IPS-15b (cell line): ENCODE results near the gene NRM.
"Not testable (repeated sequence)": the region's sequence is repeated elsewhere in the genome, so short reads cannot be mapped to it uniquely, and the experiment has no call there.

Experiments
- H3K27me3 ChIP-seq: one replicate; pipeline ENCODE4 v1.6.1; 2013; ENCODE audit warnings: low read length; ENCODE audit not compliant: control insufficient read depth, insufficient read depth
- H3K36me3 ChIP-seq: one replicate; pipeline ENCODE4 v1.6.1; 2013; ENCODE audit warnings: low read length; ENCODE audit not compliant: control insufficient read depth, insufficient read depth
- H3K4me1 ChIP-seq: one replicate; pipeline ENCODE4 v1.6.1; 2013; ENCODE audit warnings: mild to moderate bottlenecking, low read length; ENCODE audit not compliant: control insufficient read depth, insufficient read depth
- H3K4me3 ChIP-seq: one replicate; pipeline ENCODE4 v1.5.1; 2013; ENCODE audit warnings: low read depth, low read length
- H3K9ac ChIP-seq: one replicate; pipeline ENCODE4 v1.6.1; 2013; ENCODE audit warnings: low read depth, mild to moderate bottlenecking, low read length
- H3K9me3 ChIP-seq: one replicate; pipeline ENCODE4 v1.6.1; 2013; ENCODE audit warnings: mild to moderate bottlenecking, low read length; ENCODE audit not compliant: control insufficient read depth, insufficient read depth

The NRM gene

DNA sequence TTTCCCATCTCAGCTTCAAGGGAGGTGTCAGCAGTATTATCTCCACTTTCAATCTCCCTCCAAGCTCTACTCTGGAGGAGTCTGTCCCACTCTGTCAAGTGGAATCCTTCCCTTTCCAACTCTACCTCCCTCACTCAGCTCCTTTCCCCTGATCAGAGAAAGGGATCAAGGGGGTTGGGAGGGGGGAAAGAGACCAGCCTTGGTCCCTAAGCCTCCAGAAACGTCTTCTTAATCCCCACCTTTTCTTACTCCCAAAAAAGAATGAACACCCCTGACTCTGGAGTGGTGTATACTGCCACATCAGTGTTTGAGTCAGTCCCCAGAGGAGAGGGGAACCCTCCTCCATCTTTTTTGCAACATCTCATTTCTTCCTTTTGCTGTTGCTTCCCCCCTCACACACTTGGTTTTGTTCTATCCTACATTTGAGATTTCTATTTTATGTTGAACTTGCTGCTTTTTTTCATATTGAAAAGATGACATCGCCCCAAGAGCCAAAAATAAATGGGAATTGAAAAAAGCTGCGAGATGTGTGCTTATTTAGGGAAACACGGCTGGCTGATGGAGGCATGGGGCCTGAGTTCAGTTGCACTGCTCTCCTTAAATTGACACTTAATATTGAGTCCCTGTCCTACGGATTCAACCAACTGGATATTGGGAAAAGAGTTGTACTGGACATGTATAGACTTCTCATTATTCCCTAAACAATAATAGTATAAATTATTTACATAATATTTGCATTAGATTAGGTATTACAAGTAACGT, 34.3 kb upstream of the NRM start:
- no peaks in the 10 kb centered on the region for H3K9me3 ChIP-seq
- no peak overlapping the region for H3K9ac ChIP-seq
- no peak overlapping the region for H3K4me3 ChIP-seq
- peaks cover 3% of the 10 kb centered on the region for H3K4me1 ChIP-seq
- H3K27me3 ChIP-seq, result no peaks in the 10 kb centered on the region
- peaks cover 44% of the 10 kb centered on the region for H3K36me3 ChIP-seq

- not testable (repeated sequence) for H3K4me3 ChIP-seq
These were observed 33.3 kb upstream of the NRM start for GRCh38 chr6:30723843-30724741.

GRCh38 chr6:30723159-30723842, 32.5 kb upstream of the NRM start:
- H3K27me3 ChIP-seq, H3K9ac ChIP-seq, H3K4me1 ChIP-seq, H3K9me3 ChIP-seq, H3K4me3 ChIP-seq: not testable (repeated sequence)
- H3K36me3 ChIP-seq, result peaks cover 40% of the 10 kb centered on the region

More at GRCh38 chr6:30723843-30724741, 33.3 kb upstream of the NRM start:
- H3K4me1 ChIP-seq, H3K27me3 ChIP-seq, H3K9me3 ChIP-seq, H3K9ac ChIP-seq: not testable (repeated sequence)
- peaks cover 40% of the 10 kb centered on the region for H3K36me3 ChIP-seq

DNA sequence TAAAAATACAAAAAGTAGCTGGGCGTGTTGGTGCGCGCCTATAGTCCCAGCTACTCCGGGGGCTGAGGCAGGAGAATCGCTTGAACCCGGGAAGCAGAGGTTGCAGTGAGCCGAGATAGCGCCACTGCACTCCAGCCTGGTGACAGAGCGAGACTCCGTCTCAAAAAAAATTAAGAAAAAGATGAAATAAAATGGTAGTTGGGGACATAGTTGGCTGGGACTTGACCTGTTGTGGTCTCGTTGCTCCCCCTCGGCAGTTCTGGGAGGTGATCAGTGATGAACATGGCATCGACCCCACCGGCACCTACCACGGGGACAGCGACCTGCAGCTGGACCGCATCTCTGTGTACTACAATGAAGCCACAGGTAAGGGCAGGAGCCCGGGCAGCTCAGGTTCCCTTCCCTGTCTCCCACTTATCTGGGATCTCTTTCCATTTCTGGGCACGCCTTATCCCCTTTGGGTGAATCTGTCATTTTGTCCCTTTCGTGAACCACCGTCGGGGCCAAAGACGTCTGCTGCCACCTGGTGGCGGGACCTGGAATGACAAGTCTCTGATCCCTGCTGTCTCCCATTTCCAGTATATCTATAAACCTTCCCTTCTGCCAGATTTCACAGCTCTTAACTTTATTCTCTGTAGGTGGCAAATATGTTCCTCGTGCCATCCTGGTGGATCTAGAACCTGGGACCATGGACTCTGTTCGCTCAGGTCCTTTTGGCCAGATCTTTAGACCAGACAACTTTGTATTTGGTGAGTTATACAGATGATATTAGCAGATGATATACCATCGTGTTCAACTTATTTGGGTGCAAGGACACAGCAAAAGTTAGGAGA, 31.7 kb upstream of the NRM start:
- Histone ChIP-seq H3K27me3 (no peaks in the 10 kb centered on the region), H3K9ac (no peak overlapping the region), H3K4me3 (peak overlapping the region; percentile 97), H3K4me1 (peaks cover 5% of the 10 kb centered on the region), H3K9me3 (no peaks in the 10 kb centered on the region), H3K36me3 (peaks cover 36% of the 10 kb centered on the region)

DNA sequence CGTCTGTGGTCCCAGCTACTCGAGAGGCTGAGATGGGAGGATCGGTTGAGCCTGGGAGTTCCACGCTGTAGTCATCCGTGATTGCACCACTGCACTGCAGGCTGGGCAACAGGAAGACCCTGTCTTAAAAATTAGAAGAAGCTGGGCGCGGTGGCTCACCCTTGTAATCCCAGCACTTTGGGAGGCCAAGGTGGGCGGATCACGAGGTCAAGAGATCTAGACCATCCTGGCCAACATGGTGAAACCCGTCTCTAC, 31.2 kb upstream of the NRM start:
- Histone ChIP-seq H3K36me3 (peaks cover 36% of the 10 kb centered on the region), H3K9ac (peak overlapping the region; percentile 97), H3K4me3 (peak overlapping the region; percentile 97)
- H3K4me1 ChIP-seq, H3K9me3 ChIP-seq, H3K27me3 ChIP-seq: not testable (repeated sequence)

DNA sequence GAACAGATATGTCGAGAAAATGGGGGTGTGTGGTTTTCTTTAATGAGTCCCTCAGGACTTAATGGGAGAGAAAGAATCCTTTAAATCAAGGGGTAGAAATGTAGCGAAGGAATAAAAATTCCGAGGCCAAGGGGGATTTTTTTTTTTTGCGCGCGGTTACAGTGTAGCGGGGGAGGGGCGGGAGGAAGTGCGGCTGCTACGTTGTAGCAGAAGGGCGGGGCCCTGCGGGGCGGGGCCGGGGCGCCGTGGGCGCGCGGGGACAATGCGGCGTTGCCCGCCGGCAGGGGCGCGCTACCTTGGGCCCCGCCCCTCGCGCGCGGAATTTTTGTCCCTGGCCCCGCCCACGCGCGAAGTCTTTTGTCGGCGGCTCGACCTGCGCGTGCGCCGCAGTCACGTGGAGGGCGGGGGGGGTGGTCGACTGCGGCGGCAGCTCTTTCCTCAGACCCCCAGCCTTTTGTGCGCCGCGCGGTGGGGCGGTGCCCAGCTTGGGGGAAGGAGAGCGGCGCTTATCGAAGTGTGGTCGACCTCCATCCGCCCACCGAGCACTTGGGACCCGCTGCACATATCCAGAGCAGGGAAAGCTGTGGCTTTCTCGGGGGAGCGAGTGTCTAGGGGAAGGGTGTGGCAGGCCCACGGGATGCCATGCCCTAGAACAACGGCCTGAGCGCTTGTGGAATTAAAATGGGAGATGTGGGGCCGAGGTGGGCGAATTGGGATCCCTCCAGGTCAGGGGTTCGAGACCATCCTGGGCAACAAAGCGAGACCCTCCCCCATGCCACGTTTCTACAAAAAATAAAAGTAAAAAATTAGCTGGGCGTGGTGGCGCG, 30.6 kb upstream of the NRM start:
- Histone ChIP-seq H3K9ac (peak overlapping the region; percentile 99), H3K9me3 (no peaks in the 10 kb centered on the region), H3K36me3 (peaks cover 36% of the 10 kb centered on the region), H3K4me1 (peaks cover 5% of the 10 kb centered on the region), H3K4me3 (peak overlapping the region; percentile 97), H3K27me3 (no peaks in the 10 kb centered on the region)

DNA sequence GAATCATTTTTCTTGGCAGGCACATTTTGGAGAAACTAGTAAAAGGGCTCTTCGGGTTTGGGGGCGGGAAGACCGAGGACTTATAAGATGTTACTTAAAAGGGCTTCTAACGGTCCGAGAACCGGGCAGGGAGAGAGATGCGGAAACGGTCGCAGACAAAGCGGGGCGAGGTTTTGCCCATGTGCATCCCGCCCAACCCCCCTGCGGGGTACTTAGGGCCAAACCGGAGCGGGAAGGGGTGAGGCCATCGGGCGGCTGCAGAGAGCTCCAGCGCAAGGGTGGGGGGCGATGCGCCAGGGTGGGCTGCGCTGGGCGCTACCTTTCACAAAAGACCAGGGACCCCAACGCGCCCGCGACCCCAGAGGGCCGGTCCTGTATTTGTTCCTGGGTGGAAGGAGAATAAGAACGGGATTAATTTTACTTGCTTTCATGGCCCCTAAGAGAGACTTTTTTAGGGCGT, 30.0 kb upstream of the NRM start:
- peak overlapping the region; percentile 99 for H3K9ac ChIP-seq
- peaks cover 36% of the 10 kb centered on the region for H3K36me3 ChIP-seq
- H3K27me3 ChIP-seq, result no peaks in the 10 kb centered on the region
- H3K4me3 ChIP-seq, result peak overlapping the region; percentile 93
- H3K9me3 ChIP-seq, result no peaks in the 10 kb centered on the region
- H3K4me1 ChIP-seq, result peaks cover 5% of the 10 kb centered on the region

DNA sequence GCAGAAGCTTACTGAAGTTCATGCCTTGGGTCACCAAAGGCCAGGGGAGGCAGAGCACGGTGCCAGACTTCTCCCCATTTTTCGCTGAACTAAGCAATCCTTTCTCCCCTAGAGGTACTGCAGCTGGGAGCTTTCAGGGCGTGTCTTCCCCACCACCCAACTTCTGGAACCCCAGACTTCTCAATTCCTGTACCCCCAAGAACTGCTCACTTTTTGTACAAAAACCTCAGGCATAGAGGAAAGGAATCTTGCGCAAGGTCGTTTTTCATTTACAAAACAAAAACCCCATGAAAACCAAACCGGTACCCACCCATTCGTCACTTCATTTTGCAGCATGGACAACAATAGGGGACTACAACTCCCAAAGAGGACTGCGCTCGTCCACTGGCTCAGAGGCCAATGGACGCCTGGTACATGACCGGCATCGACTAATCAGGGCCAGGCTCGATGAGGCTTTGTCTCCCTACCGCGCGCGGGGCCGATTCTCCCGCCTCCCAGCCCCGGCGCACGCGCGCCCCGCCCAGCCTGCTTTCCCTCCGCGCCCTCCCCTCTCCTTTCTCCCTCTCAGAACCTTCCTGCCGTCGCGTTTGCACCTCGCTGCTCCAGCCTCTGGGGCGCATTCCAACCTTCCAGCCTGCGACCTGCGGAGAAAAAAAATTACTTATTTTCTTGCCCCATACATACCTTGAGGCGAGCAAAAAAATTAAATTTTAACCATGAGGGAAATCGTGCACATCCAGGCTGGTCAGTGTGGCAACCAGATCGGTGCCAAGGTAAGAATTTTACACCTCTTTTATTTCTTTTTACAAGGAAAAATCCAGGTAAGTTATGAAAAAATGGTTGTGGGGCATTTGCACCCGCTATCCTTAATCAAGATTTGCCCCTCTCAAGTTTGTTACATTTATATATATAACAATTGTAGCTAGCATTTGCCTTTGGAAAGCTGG, 29.3 kb upstream of the NRM start, which contains the start of gene TUBB:
Gene TUBB, plus strand, starts transcription at position 562 of the 947 bp plus-strand sequence. Its CDS starts 155 bp downstream, at position 717.
- Histone ChIP-seq H3K27me3 (no peaks in the 10 kb centered on the region), H3K4me1 (peaks cover 5% of the 10 kb centered on the region), H3K9me3 (no peaks in the 10 kb centered on the region), H3K9ac (peak within 1 kb of the TSS; percentile 99), H3K4me3 (peak within 1 kb of the TSS; percentile 93), H3K36me3 (peaks cover 36% of the 10 kb centered on the region)

GRCh38 chr6:30719356-30719755, 28.6 kb upstream of the NRM start:
- H3K4me3 ChIP-seq, result peak overlapping the region; percentile 71
- H3K27me3 ChIP-seq, result no peaks in the 10 kb centered on the region
- peaks cover 29% of the 10 kb centered on the region for H3K36me3 ChIP-seq
- no peaks in the 10 kb centered on the region for H3K9me3 ChIP-seq
- H3K4me1 ChIP-seq, result peaks cover 5% of the 10 kb centered on the region
- peak overlapping the region; percentile 84 for H3K9ac ChIP-seq
